NCI-H526 (cell line): Measurements from ENCODE around the gene CRYBA2.

ENCODE experiments used
- DNase-seq, 2 experiments: peaks; one replicate each; lab custom pipeline; 2025; lab: John Stamatoyannopoulos, UW

CRYBA2 gene

GRCh38 chr2:218982586-218983262, 10.5 kb downstream of the CRYBA2 start:
- DNase-seq = no peak

- DNase-seq = peak in 1 of 2 experiments; percentile 75
Observed at GRCh38 chr2:218981881-218982585, 11.2 kb downstream of the CRYBA2 start.

DNA sequence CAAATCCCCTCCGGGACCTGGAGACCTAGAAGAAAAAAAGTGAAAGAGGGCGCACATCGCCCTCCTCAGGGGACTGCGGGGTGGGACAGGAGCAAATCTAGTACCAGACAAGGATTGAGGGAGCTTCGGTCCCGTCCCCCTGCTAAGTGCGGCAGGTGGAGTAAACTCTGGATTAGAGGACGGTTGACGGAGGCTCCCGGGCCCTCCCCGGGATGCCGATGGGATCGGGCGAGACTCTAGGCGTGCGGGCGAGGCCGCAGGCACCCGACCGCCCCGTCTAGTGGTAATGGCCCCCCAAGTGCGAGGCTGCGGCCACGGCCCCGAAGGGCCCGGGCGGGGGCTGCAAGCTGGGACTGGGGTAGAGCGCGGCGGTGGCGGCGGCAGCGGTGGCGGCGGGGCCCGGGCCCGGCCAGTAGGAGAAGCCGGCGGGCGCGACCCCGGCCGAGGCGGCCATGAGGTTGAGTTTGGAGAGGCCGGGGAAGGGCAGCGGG, 11.8 kb downstream of the CRYBA2 start:
- DNase-seq = peak in 1 of 2 experiments; percentile 44

DNA sequence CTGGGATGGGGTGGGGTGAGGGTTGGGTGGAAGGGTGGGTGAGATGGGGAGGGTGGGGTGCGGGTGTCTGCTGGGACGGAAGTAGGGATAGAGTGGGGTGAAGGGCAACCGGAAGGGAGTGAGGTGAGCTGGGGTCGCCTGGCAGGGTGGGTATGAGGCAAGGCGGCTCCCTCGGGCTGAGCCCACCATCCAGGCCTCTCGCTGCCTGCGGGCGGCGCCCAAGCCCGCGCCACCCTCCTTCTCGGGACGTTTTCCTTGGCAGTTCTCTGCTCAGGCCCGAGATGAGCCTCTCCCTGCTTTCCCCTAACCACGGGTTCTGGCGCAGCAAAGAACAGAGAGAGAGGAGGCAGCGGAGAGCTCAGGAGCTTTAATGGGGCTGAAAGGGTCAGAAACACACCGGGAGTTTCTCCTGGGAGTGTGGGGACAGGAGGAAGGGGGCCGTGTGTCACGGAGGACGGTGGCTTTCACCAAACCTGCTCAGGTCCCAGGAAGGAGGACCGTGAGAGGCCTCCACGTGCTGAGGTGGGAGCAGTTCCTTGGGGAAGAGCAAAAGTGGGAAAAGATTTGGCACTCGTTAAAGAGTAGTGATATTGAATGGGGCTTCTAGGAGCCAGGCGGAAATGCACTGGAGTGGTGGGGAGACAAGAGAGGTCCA, 12.4 kb downstream of the CRYBA2 start:
- peak in 1 of 2 experiments; percentile 60 for DNase-seq

DNA sequence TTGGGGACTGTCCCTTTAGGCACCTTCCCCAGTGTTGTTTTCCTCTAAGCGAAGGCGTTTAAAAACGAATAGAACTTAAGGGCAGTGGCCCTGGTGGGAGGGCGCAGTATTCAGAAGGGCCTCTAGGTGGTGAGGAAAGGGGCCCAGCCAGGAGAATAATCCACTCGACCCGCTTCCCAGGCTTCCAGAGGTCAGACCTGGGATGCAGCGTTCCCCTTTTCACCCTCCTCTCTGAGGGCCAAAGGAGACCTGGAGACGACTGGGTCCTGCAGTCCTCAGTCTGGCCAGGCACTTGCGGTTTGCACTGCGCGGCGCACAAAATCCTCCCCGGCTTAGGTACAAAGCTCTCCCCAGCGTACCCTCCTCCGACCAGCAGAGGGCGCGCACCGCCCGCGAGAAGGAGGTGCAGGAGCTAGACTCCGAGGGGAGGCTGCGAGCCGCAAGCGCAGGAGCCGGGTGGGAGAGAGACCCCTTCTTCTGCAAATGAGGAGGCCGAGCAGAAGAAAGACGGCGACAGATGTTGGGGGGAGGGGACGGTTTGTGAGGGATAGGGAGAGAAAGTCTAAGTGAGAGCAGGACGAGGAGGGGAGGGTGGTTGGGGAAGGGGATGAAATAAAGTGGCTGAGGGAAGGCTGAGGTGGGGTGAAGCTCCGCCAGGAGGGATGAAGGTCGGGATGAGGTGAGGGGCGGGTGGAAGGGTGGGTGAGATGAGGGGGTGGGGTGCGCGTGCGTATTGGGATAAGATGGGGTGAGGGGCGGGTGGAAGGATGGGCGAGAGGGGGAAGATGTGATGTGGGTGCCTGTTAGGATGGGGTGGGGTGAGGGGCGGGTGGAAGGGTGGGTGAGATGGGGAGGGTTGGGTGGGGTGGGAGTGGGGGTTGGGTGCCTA, 13.1 kb downstream of the CRYBA2 start:
- peak; percentile 71 to 92 for DNase-seq

DNA sequence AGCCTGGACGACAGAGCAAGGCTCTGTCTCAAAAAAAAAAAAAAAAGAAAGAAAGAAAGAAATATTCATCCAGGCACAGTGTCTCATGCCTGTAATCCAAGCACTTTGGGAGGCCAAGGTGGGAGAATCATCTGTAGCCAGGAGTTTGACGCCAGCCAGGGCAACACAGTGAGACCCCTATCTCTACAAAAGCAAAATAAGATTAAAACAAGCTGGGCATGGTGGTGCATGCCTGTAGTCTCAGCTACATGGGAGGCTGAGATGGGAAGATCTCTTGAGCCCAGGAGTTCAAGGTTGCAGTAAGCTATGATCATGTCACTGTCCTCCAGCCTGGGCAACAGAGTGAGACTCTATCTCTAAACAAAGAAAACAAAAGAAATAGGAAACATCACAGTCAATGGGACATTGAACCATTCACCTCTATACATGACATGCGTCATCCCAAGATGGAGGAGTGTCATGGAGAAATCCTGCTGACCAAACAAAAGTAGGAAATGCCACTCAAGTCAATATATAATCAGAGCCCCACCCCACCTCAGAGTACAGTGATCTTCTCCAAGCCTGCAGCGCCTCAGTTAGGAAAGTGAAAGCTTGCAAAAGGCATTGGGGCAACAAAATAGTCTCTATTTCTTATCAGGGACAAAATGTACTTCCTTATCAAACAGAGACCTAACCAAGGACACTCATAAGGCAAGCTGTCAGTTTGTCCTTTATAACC, 18.0 kb downstream of the CRYBA2 start:
- DNase-seq = no peak

DNA sequence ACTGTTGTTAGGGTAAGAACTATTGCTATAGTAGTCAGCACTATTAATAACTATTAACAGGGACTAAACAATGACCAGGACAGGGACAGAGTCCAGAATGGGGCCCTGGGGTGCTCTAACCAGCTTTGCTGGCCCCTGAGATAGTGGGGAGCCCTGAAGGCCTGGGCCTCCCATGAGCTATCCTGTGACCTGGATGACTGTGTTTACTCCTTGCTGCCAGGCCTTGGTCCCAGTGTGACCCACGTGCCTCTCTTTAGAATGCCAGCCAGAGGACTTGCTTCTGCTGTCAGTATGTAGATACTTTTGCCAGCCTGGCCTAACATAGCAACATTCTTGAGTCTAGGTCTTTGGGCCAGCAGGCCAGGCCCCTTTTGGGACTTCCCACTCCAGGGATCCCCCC, 22.3 kb downstream of the CRYBA2 start:
- DNase-seq = no peak

GRCh38 chr2:218964041-218964771, 29.0 kb downstream of the CRYBA2 start:
- peak in 1 of 2 experiments; percentile 30 for DNase-seq

DNA sequence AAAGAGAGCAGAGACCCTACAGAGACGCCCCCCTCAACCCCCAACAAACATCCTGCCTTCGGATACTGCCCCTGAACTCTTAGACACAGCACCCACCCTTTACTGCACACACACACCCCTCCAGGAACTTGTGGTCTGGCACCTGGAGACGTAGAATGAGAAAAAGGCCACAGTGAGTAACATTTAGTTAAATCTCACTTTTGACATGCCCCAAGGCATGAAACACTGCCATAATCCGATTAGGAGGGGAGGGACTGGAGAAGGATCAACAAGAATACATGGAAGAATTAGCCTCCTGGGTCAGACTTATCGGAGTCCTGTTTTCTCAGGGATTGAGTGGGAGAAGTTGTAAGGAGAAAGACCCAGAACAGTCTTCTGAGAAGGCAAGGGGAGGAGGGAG, 29.6 kb downstream of the CRYBA2 start:
- DNase-seq = peak in 1 of 2 experiments; percentile 20

DNA sequence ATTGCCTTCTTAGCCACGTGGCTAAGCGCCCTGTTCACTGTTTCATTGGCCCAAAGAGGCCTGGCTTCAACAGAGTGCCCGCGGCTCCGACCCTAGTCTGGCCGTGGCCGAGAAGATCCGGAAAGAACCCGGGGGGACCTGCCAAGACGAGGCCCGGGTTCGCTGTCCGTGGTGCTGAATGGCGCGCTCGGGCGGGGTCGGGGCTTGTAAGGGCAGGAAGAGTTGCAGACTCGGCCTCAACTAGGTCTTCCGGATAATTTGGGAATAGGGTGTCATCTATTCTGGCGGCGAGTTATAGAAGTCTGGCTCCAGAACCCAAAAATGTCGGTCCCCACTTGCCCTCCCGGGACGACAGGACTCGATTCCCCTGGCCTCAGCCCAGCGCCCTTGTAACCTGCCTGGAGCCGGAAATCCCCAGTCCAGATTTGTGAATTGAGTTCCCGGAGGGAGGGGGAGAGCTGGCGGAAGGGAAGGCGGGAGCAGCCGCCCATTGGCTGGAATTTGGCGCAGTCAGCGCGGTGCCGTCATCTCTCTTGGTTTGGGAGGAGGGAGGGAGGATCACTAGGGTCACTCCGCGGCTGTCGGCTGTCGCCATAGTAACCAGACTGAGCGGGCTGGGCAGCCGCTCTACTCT, 30.2 kb downstream of the CRYBA2 start:
- peak; percentile 93 to 98 for DNase-seq

DNA sequence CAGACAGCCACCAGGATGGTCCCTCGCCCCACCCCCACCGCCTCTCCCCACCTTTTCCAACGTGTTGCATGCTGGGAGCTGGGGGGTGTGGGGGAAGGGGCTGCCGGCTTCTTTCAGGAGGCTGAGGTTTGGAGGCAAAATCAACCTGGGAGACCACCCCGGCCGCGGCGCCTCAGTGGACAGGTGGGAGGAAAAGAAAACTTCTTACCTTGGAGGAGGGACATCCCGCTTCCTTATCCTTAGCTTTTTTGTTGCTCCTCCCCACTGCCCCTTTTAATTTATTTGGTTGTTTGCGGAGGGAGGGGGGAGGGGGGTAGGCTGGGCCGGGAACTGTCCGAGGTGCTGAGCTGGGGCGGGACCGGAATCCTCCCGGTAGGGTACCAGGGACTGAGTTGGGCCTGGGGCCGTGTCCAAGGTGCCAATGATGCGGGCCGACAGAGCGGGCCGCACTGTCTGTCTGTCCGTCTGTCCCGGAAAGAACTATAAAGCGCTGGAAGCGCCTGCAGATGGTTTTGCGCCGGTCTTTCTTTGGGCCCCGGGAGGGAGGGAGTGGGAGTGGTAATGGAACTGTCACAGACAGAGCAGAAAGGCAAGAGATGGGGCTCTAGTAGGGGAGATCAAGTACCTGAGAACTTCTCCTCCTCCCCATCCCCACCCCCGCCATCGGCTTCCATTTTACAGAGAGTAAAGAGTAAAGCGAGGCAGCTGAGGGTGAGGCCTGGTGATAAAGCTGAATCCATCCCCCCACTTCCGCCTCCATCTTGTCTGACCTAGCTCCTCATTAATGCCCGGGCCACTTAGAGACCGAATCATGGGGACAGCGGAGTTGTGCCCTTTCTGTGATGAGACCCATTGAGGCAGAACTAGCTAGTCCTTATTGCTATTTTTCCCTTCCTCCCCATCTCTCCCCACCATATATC, 31.3 kb downstream of the CRYBA2 start:
- peak; percentile 35 to 83 for DNase-seq

- no peak for DNase-seq
Observed at GRCh38 chr2:218961229-218961628, 32.0 kb downstream of the CRYBA2 start.

DNA sequence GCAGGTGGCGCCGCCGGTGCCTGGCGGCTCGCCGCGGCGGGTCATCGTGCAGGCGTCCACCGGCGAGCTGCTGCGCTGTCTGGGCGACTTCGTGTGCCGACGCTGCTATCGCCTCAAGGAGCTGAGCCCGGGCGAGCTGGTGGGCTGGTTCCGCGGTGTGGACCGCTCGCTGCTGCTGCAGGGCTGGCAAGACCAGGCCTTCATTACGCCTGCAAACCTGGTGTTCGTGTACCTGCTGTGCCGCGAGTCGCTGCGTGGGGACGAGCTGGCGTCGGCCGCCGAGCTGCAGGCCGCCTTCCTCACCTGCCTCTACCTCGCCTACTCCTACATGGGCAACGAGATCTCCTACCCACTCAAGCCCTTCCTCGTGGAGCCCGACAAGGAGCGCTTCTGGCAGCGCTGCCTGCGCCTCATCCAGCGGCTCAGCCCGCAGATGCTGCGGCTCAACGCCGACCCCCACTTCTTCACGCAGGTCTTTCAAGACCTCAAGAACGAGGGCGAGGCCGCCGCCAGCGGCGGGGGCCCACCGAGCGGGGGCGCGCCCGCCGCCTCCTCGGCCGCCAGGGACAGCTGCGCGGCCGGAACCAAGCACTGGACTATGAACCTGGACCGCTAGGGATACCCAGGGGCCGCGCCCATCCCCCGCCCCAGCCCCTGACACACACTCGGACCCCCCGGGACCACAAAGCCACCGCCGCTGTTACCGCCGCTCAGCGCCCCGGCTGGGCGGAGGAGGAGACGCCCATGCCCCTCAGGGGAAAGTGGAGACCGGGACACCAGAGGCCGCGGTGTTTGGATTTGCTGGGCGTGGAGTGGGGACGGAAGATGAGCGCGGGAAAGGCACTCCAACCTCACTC, 32.7 kb downstream of the CRYBA2 start:
- DNase-seq = peak; percentile 23 to 62

DNA sequence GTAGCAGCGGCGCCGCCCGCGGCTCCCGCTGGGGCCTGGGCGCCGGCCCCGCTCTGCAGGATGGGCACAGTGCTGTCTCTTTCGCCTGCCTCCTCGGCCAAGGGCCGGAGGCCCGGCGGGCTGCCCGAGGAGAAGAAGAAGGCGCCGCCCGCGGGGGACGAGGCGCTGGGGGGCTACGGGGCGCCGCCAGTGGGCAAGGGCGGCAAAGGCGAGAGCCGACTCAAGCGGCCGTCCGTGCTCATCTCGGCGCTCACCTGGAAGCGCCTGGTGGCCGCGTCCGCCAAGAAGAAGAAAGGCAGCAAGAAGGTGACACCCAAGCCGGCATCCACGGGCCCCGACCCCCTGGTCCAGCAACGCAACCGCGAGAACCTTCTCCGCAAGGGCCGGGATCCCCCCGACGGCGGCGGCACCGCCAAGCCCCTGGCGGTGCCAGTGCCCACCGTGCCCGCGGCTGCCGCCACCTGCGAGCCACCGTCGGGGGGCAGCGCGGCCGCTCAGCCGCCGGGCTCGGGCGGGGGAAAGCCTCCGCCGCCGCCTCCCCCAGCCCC, 33.4 kb downstream of the CRYBA2 start:
- DNase-seq = no peak

DNA sequence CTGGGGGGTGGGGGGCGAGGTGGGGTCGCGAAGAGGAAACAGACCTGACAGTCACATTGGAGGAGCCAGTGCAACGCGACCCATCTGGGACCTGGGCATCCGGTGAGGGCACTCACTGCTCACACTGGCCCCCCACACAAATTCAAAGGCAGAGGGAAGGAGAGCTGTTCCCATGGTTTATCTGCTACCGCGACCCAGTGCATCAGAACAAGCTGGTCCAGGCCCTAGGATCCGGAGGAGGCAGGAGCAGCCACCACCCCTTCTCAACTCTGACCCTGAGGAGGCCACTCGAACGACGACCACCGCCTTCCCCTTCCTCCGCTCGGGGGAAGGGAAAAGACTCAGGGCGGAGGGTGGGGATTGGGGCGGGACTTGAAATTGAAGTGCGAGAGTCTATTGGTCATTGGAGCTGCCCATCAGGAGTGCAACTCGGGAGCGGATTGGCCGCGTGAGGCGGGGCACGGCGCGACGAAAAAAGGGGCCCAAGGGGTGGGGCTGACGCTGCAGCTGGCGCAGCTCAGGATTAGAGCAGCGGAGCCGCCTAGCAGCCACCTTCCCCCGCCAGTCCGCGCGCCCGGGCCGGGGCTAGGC, 34.0 kb downstream of the CRYBA2 start, which contains the start of gene CDK5R2:
CDK5R2 (plus strand) TSS at position 526 of the 591 bp plus-strand sequence. CDS start 155 bp downstream, outside the sequence.
- DNase-seq = peak; percentile 83 to 96

- DNase-seq = no peak
Observed at GRCh38 chr2:218958276-218958675, 34.9 kb downstream of the CRYBA2 start.

GRCh38 chr2:218957671-218958070, 35.6 kb downstream of the CRYBA2 start:
- no peak for DNase-seq
